COLO668 (cell line): ENCODE results near the gene LIN7A.
"Not testable (repeated sequence)": the region's sequence is repeated elsewhere in the genome, so short reads cannot be mapped to it uniquely, and the experiment has no call there.

ENCODE experiments used
- DNase-seq: peaks from one replicate; lab custom pipeline; 2025; ENCODE audit not compliant: unreplicated experiment; lab: John Stamatoyannopoulos, UW

Gene LIN7A

DNA sequence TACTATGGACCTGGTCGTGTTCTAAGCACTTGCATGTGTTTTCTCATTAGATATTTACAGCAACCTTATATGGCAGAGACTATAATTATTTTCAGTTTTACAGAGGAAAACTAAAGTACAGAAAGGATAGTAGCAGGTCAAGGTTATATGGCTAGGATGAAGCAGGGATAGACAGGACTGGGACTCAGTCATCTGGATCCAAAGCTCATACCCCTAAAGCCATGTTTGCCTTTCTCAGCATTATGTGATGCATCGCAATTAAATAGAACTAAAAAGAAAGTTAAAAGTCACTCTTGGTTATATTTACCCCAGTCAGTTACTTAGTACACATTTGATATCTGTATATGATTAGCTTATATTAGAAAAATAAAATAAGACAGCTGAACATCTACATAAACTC is 13.3 kb downstream of the LIN7A start:
- DNase-seq, result no peak

DNA sequence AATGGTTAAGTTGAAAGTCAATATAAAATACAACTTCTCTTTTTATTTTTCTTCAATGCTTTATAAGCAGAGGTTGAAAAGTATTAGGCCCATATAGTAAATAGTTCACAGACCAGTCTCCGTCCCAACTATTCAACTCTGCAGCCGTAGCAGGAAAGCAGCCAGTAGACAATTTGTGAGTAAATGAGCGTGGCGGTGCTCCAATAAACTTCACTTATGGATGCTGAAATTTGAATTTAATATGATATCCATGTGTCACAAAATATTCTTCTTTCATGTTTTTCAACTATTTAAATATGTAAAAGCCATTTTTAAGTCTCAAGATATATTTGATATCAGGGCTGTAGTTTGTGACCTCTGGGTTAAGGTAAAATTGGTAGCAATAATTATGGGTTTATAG is 17.7 kb downstream of the LIN7A start:
- no peak for DNase-seq

DNA sequence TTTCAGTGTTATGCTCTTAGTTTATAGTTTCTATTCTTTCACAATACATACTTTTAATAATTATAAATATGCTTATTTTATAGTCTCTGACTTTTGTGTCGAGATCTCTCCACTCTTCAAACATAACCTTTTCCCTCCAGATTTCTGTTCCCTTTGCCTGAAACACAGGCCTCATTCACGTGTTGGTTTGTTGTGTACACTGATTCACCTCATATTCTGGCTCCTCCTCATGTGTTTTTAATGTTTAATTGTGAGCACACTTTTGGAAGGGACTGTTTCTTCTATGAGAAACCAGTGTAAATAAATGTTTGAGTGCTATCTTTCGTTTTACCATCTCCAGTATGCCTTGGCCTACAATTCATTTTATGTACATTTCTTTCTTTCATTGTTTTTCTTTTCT is 20.1 kb downstream of the LIN7A start:
- DNase-seq, result no peak

DNA sequence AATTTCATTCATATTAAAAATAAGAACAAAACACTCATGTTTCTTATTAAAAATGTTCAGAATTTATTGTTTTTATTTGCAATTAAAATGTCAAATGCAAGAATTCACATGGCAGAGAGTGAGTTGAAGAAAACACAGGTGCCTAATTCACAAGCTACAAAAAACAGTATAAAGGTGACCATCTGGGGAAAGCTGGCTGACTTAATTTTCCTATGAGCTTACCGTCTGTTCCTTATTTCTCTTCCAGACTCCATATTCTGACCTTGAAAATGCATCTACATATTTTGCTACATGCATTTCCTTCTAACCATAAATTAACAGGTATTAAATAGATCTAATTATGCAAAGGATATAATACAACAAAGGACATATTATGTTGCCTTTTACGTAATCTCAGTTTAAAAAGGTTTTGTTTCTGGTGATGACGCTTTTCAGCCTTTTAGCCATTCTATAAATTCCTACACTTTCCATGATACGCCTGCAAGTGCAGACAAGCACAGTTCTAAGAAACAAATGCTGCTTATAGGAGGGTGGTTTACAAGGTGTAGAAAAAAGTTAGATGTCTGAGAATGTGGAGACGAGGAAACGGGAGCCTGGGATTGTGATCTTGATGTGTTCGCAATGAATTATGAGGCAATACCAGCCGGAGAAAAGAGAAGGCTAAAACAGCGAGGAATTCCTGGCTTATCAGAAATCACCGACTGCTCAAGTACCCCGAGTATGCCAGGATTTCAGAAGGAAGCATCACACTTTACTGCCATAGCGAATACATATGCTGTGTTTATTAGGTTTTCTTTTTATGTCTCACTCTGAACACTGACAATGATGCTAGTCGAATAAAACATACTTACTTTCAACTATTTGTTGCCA is 24.6 kb downstream of the LIN7A start:
- no peak for DNase-seq

DNA sequence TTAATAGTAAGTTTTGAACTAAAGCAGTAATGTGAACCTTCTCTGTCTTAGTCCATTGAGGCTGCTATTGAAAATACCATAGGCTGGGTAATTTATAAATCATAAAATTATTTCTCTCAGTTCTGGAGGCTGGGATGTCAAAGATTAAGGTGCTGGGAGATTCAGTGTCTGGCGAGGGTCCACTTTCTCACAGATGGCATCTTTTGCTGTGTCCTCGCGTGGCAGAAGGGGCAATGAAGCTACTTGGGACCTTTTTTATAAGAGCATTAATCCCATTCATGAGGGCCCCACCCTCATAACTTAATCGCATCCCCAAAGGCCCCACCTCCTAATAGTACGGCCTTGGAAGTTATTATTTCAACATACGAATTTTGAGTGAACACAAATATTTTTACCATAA is 28.4 kb downstream of the LIN7A start:
- DNase-seq, result no peak

DNA sequence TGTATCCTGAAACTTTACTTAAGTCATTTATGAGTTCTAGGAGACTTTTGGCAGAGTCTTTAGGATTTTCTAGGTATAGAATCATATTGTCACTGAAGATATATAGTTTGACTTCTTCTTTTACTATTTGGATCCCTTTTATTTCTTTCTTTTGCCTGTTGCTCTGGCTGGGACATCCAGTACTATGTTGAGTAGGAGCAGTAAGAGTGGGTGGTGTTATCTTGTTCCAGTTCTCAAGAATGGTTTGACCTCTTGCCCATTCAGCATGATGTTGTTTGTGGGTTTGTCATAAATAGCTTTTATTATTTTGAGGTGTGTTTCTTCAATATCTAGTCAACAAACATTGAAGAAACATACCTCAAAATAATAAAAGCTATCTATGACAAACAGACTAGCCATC is 35.0 kb downstream of the LIN7A start:
- no peak for DNase-seq

DNA sequence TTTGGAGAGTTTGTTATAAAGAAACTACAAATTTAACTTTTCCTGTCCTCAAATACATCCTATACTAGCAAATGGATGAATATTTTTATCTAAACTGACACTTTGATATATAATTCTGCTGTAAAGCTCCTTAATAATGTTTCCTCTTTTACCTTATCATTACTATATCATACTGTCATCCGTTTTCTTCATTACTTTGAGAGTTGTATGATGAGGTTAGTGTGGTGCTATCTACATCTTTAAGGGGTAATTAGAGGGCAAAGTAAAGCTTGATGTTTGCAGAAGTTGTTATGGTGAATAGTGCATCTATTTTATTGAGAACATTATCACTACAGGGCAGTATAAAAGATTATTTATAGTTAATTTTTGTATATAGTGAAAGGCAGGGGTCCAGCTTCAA is 36.1 kb downstream of the LIN7A start:
- DNase-seq, result no peak

DNA sequence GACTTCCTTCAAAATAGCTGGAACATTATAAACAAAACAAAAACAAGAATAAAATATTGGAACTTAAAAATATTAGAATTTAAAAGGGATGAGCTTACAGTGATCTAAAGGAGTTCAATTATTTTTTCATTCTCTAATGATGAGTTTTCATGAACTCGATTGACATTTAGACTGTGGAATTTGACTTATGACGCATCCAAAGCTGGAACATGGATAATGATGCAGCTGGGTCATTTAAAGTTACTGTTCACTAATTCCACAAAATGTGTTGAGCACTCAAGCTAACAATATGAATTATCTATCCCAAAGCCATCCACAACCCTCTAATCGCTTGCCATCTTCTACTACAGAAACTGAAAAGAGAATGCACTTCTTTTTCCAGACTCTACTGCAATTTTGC is 42.5 kb downstream of the LIN7A start:
- DNase-seq, result no peak

DNA sequence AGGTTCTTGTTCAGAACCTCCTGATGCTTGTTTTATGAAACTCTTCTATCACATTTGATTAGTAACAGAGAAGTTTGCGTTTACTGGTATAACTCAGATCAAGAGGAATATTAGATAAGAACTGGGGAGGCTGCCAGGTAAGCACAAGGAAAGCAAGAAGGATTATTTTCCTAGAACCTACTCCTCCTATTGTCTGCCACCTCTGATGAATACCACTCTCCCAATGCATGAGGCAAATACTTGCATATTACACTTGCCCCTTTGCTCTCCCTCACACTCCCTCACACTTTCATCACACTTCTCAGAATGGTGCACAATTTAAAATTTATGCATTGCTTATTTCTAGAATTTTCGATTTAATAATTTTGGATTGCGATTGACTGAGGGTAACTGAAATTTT is 43.6 kb downstream of the LIN7A start:
- no peak for DNase-seq

DNA sequence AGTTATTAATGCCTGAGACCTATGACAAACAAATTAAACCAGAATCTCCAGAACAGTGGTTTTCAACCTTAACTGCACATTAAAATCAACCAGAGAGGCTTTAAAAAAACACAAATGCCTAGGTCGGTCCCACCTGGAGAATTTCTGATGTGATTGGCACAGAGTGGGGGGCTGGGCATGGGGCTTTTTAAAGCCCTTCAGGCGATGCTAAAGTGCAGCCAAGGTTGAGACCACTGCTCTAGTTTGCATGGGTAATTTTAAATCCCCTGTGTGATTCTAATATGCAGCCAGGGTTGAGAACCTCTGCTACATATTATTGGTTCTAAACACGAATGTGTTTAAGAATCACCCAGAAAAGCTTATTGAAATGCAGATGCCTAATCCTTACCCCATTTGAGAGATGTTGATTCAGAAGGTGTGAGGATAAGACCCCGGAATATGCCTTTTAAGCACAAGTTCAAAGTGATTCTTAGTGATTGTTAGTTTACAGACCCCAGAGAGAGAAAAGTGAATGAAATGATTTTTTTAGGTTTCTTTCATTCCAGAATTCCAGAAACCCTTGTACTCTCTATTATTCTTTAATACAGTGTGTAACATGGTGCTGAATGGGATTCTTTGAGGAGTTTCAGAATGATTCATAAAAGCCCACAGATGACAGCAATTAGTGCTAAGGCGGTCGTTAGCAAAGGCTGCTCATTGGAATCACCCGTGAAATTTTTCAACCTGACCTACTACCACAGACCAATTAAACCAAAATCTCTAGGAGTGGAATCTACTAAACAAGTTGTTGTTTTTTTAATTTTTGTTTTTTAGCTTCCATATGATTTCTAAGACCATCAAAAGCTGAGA is 44.9 kb downstream of the LIN7A start:
- DNase-seq, result no peak

DNA sequence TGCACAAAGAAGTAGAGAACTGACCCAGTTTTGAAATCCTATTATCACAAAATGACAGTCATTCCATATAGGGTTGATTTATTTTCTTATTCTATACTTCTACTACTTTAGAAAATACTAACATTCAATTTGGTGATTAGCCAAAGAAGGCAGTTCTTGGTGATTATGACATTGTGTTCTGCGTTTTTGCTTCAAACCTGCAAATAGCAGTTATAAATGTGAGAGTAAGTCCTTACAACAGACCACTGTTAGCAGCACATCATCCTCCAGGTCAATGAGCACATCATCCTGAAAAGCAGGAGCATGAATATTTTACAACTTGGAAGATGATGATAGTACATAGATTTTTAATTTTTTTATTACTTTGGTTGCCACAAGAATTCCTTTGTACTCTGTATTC is 53.1 kb downstream of the LIN7A start:
- no peak for DNase-seq

DNA sequence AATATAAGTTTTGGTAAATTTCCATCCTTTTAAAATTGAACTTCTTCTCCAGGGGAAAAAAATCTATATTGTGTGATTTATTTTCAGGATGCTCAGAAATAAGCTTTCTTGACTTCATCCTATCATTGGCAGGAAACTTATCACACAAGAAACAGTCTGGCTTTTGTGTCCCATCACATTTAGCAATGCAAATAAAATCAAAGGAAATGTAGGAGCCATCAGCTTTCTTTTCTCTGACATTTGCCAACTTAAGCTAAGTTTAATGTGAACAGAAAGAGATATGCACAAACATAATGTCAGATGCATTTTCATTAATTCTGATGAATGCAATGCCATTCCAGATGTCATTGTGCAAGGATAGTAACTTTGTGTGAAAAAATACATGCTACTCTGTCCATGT is 56.6 kb downstream of the LIN7A start:
- no peak for DNase-seq

DNA sequence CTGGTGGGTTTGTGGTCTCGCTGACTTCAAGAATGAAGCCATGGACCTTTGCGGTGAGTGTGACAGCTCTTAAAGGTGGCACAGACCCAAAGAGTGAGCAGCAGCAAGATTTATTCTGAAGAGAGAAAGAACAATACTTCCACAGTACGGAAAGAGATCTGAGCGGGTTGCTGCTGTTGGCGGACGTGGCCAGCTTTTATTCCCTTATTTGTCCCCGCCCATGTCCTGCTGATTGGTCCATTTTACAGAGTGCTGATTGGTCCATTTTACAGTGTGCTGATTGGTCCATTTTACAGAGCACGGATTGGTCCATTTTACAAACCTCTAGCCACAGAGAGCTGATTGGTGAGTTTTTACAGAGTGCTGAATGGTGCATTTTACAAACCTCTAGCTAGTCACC is 59.3 kb downstream of the LIN7A start:
- DNase-seq, result not testable (repeated sequence)

DNA sequence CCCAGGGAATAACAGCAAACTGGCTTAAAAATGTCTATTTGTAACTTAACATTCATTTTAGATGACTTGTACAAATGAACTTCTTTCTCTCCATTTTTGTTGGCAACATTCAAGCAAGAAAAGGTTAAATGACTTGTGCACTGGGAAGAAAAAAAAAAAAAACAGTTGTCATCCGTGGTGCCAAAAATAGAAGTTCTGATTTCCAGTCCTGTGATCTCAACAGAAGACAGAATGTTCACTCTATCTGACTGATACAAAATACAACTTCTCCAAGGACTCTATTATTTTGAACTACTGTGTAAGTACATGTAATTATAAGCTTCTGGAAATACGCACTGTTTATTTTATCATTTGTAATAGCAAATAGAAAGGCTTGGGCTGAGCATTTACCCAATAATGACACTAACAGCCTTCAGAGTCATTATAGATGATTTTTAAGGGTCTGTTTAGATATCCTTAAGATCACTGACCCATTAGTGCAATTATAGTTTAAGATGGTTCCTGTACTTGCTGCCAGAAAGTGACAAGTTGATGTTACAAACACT is 59.9 kb downstream of the LIN7A start:
- DNase-seq, result no peak

DNA sequence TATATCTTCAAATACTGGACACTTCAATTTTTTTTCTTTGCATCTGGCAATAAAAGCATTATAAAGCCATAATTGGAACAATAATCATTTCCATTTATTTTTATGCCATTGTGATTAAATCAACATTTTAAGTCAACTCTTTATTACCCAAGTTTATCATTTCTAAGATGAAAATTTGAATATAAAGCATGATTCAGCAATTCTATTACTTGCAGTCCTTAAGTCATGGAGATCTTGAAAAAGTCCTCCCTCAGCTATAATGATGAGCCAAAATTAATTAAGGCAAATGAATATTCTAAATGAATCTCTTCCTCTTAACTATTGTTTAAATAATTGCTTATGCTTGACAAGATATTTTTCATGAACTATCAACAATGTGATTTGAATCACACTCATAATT is 65.7 kb downstream of the LIN7A start:
- no peak for DNase-seq

DNA sequence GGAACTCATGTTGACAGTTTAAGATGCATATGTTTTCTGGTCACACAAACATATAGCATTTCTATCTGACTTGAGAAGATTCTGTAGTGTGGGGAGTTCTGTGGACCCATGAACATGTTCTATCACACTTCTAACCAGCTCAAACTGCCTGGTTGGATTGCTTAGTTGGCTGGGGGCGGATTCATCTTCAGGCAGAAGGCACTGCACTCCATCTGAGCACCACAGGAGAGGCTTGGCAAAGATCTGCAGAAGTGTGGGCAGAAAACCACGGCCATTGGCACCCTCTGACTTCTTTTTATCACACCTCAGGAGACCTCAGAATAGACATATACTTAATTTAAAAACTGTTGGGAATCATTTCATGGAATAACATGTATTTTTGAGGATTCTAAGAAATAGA is 68.5 kb downstream of the LIN7A start:
- DNase-seq, result no peak

DNA sequence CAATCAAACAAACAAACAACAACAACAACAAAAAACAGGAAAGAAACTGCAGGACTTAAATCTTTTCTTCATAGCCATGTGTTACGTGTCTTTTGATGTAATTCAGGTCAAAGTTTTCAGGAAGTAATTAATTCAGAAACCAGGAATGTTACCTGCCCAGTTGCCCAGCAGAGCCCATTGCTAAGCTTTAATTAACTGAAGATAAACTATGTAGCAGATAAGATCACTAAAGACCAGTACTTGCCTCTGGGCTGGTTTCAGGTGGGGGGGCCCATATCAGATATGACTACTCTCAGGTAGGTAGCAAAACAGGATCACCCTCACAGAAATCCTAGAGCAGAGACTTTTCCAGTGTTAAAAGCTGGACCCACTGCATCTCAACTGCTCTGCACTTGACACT is 69.2 kb downstream of the LIN7A start:
- no peak for DNase-seq

DNA sequence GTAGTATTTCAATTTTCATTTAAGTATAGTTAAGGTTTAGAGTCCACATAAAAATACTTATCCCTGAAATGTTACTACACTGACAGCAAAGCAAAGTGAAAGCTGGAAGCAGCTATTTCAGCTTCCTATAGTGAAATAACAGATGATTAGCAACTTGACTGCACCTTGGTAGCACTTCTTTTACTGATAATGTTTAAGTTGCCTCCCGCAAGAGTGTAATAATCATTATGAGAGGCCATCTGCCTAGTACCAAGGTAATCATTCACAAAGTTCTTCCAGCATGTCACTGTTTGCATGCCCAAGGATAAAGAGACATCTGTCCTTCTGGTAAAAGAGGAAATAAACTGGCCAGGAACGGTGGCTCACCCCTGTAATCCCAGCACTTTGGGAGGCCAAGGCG is 69.8 kb downstream of the LIN7A start:
- DNase-seq, result no peak

DNA sequence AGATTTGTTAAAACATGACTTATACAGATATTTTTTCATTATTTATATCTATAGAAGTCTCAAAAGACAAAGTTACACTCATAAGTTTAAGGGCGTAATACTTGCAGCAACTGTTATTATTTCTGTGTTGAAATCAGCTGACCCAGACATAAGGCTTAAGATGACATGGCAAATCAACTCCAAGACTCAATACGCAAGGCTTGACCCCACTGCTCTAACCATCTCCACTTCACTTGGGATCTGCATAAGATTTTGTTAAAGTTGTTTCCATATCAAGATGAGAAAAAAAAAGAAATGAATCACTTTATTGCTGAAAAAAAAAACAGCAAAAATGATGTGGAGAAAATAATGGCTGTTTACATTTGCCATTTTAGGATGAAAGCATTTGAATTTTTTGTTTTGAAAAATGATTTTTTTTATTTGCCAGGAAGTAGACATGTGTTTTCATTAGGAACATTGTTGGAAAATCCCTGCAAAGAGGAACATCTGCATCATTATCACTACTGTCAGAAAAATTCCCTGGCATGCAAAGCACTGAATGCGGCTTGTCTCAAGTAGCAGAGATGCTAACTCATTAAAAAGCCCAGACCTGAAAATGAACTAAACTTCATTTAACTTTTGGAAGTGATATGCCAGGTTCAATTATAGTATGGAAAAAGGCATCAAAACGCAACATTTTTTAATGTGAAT is 73.5 kb downstream of the LIN7A start:
- no peak for DNase-seq

DNA sequence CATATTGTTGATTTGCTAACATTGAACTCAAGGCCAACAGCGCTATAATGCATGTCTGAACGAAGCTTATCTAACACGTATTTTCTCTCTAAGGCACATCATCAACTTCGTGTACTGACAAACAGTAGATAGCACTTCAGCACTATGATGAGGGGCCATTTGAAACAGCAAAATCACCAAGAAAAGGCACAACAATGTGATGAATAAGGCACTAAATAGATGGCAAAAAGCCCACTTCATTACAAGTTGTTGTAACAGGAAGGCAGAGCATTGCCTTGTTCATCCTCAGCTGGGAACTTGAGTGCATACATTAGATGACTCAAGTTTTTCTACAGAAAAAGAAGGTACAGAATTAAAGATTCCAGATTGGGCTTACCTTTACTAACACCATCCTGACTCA is 75.2 kb downstream of the LIN7A start:
- DNase-seq, result no peak

DNA sequence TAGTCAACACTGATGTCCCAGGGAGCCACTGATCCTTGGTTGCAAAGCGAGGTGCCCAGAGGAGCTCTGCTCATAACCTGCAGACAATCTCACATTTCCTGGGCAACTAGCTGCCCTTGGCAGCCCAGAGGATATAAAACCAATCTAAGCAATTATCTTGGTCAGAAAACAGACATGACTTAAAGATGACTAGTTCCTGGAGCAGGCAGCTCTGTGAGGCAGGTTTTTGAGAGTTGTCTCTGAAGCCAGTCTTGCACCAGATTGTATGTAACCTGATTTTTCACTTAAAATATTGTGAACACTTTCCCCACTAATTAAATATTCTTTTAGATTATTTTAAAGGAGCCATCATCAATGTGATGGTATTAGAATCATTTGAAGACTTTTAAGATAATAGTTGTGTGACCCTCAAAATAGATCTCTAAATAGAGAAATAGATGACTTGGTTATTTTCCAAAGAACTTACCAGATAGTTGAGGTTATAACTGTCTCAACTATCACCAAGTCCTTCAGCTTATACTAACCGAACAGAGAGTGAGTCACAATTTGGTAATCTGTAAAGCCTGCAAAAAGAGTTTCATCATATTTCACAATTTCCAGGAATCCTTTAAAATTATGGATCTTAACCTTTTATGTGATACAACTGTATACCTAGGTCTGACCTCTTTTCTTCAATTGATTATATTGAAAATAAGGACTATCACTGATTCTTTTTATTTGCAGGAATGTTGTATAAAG is 75.9 kb downstream of the LIN7A start:
- DNase-seq, result no peak
